Body of pancreas (tissue), 4 donors: ENCODE measurements around the gene KCNE3. TPM values are rescaled to one million over a fixed set of nuclear protein-coding genes. Genes with fewer than 3 reads are reported as not detected.

ENCODE experiments used
- ATAC-seq: fragments of 150-250 bp; one replicate; pipeline ENCODE4 v1.9.1; 2016
- DNase-seq, 4 donors: peaks; one replicate each; pipeline ENCODE4 v3.0.0-alpha.2; 2019
- H3K27ac ChIP-seq, 4 donors: fragments of 200-600 bp; sonication (generic); 1 replicate in 3 of 4; 2 replicates in 1 of 4; pipeline versions ENCODE4 v1.5.1 to v1.6.1; 2016 to 2019; ENCODE audit warnings: mild to moderate bottlenecking in 1 of 4, mixed read lengths in 1 of 4, moderate library complexity in 1 of 4
- H3K27me3 ChIP-seq, 2 donors: fragments of 200-600 bp; sonication (generic); one replicate each; pipeline ENCODE4 v1.6.0; 2016; ENCODE audit warnings: mild to moderate bottlenecking in 1 of 2
- H3K36me3 ChIP-seq, 2 donors: fragments of 200-600 bp; sonication (generic); replicated peaks in 1 of 2; 2 replicates each; pipeline ENCODE4 v1.5.1; 2016; ENCODE audit warnings: low read depth in 2 of 2; ENCODE audit not compliant: insufficient read depth in 1 of 2
- H3K4me1 ChIP-seq: fragments of 200-600 bp; sonication (generic); one replicate; pipeline ENCODE4 v1.6.0; 2016
- H3K4me3 ChIP-seq, 2 donors: fragments of 200-600 bp; sonication (generic); 1 replicate in 1 of 2; 2 replicates in 1 of 2; pipeline ENCODE4 v1.5.1; 2016 to 2019
- H3K9me3 ChIP-seq, 3 donors: fragments of 200-600 bp; sonication (generic); 1 replicate in 2 of 3; 2 replicates in 1 of 3; pipeline ENCODE4 v1.5.1; 2016
- CTCF ChIP-seq, 7 experiments: fragments of 450-650 bp in 4 of 7; fragments of 200-600 bp in 3 of 7; sonication (generic) in 3 of 7; IDR thresholded peaks; one replicate each; pipeline ENCODE4 v1.5.1; 2016 to 2019; ENCODE audit warnings: antibody characterized with exemption in 7 of 7
- POLR2A ChIP-seq, 3 donors: fragments of 450-650 bp; IDR thresholded peaks; one replicate each; pipeline ENCODE4 v1.6.1; 2016; ENCODE audit warnings: antibody characterized with exemption in 3 of 3, mild to moderate bottlenecking in 2 of 3
- WGBS, 2 donors: methylation state at CpG; one replicate each; pipeline ENCODE4 v1.1.5; 2017; 5-methylcytosine and 5-hydroxymethylcytosine counted together
- intact Hi-C: fragments of 100-400 bp; cut with DNase I; formaldehyde crosslinking; loops from one replicate; pipeline ENCODE4 v1.15.1; 2023
- total RNA-seq, 2 donors: library from RNA; depleted of rRNA; stranded (reverse); fragments of >200 nt; gene quantifications; one replicate each; pipeline ENCODE4 v1.1.0, GENCODE V29; 2016

KCNE3 gene
- total RNA-seq, 2 donors from 2014 or later: 7.6 to 10.9 TPM

- ATAC-seq (no peak), DNase-seq (no peak)
- Histone ChIP-seq H3K4me1 (peaks cover 27% of the 10 kb centered on the region), H3K27ac (no peak overlapping the region), H3K27me3 (no peaks in the 10 kb centered on the region), H3K36me3 (no peaks in the 10 kb centered on the region), H3K9me3 (no peaks in the 10 kb centered on the region), H3K4me3 (no peak overlapping the region)
- intact Hi-C loops: no loop called here
- WGBS, 2 donors: 56 to 81% methylated on average over 1 of the region's 1 CpG
- TF ChIP-seq POLR2A (IDR thresholded peaks at IDR 0.05) (no peak), CTCF (IDR thresholded peaks at IDR 0.05) (no peak)
Measured at GRCh38 chr11:74468936-74469335, 1.6 kb upstream of the KCNE3 start.

GRCh38 chr11:74468521-74468920 lies 1.2 kb upstream of the KCNE3 start:
- TF ChIP-seq CTCF (IDR thresholded peaks at IDR 0.05): no peak
- TF ChIP-seq POLR2A (IDR thresholded peaks at IDR 0.05): no peak
- ATAC-seq: no peak
- intact Hi-C loops: no loop called here
- peaks cover 27% of the 10 kb centered on the region for H3K4me1 ChIP-seq
- no peak overlapping the region for H3K4me3 ChIP-seq
- no peaks in the 10 kb centered on the region for H3K9me3 ChIP-seq
- DNase-seq: no peak
- no peak overlapping the region for H3K27ac ChIP-seq
- H3K36me3 ChIP-seq: no peaks in the 10 kb centered on the region
- H3K27me3 ChIP-seq: no peaks in the 10 kb centered on the region

GRCh38 chr11:74468058-74468457 lies 709 bp upstream of the KCNE3 start:
- no peak for ATAC-seq

GRCh38 chr11:74465291-74465708 lies 2.0 kb downstream of the KCNE3 start:
- no peaks in the 10 kb centered on the region for H3K9me3 ChIP-seq
- H3K4me3 ChIP-seq: no peak overlapping the region
- no peak for ATAC-seq
- DNase-seq: peak in 3 of 4 donors; percentile 16 to 32 (median 23)
- TF ChIP-seq CTCF (IDR thresholded peaks at IDR 0.05) (no peak), POLR2A (IDR thresholded peaks at IDR 0.05) (no peak)
- peaks cover 53% of the 10 kb centered on the region for H3K4me1 ChIP-seq
- H3K36me3 ChIP-seq: no peaks in the 10 kb centered on the region
- intact Hi-C loops: no loop called here
- H3K27me3 ChIP-seq: no peaks in the 10 kb centered on the region
- H3K27ac ChIP-seq: no peak overlapping the region
- WGBS, 2 donors: 64 to 73% methylated on average over 2 of the region's 2 CpGs

More at GRCh38 chr11:74468058-74468457, 709 bp upstream of the KCNE3 start:
- WGBS, 2 donors: 79 to 84% methylated on average over 4 of the region's 4 CpGs
- Histone ChIP-seq H3K36me3 (no peaks in the 10 kb centered on the region), H3K4me1 (peaks cover 27% of the 10 kb centered on the region), H3K27me3 (no peaks in the 10 kb centered on the region), H3K4me3 (no peak overlapping the region), H3K27ac (peak overlapping the region in 1 of 4 donors; percentile 64), H3K9me3 (no peaks in the 10 kb centered on the region)
- no peak for DNase-seq
- TF ChIP-seq CTCF (IDR thresholded peaks at IDR 0.05) (no peak), POLR2A (IDR thresholded peaks at IDR 0.05) (no peak)
- intact Hi-C loops: no loop called here

GRCh38 chr11:74464746-74465145 lies 2.6 kb downstream of the KCNE3 start:
- WGBS, 2 donors: 86 to 90% methylated on average over 1 of the region's 1 CpG
- peaks cover 59% of the 10 kb centered on the region for H3K4me1 ChIP-seq
- DNase-seq: no peak
- no peak overlapping the region for H3K4me3 ChIP-seq
- no peak overlapping the region for H3K27ac ChIP-seq
- H3K36me3 ChIP-seq: no peaks in the 10 kb centered on the region
- no peaks in the 10 kb centered on the region for H3K9me3 ChIP-seq
- no peaks in the 10 kb centered on the region for H3K27me3 ChIP-seq
- TF ChIP-seq POLR2A (IDR thresholded peaks at IDR 0.05) (no peak), CTCF (IDR thresholded peaks at IDR 0.05) (no peak)
- no peak for ATAC-seq
- intact Hi-C loops: no loop called here
